ENCODE results near the gene SHC1. TPM values are rescaled to one million over a fixed set of nuclear protein-coding genes. Genes with fewer than 3 reads are reported as not detected.
"Not testable (repeated sequence)": the region's sequence is repeated elsewhere in the genome, so short reads cannot be mapped to it uniquely, and the experiment has no call there.

Gene SHC1
- total RNA-seq, 1 donor from 2014 or later: 92.5 TPM

GRCh38 chr1:154998201-154998780 is 27.7 kb upstream of the SHC1 start:
- no peak for ATAC-seq
- peak; percentile 55 for DNase-seq (ENCODE audit: low spot score)
- intact Hi-C loops (cut with DNase I): no loop called here

GRCh38 chr1:154996966-154997701 is 26.6 kb upstream of the SHC1 start:
- ATAC-seq: no peak
- no peak for DNase-seq (ENCODE audit: low spot score)
- intact Hi-C loops (cut with DNase I): no loop called here

- intact Hi-C loops (cut with DNase I): loop anchor here (2.0 kb wide), 1 partner anchor 33 kb away; no protein-coding TSS in a partner anchor
- not testable (repeated sequence) for ATAC-seq
- peak; percentile 79 for DNase-seq (ENCODE audit: low spot score)
These were observed 24.9 kb upstream of the SHC1 start for GRCh38 chr1:154995301-154995983.

GRCh38 chr1:154994591-154994990 is 24.0 kb upstream of the SHC1 start:
- intact Hi-C loops (cut with DNase I): loop anchor here (2.0 kb wide), 1 partner anchor 32 kb away; no protein-coding TSS in a partner anchor

GRCh38 chr1:154994269-154994587 is 23.7 kb upstream of the SHC1 start:
- ATAC-seq: no peak
- no peak for DNase-seq (ENCODE audit: low spot score)
- intact Hi-C loops (cut with DNase I): loop anchor here (2.0 kb wide), 1 partner anchor 31 kb away; no protein-coding TSS in a partner anchor

More at GRCh38 chr1:154994591-154994990, 24.0 kb upstream of the SHC1 start:
- no peak for DNase-seq (ENCODE audit: low spot score)
- ATAC-seq: no peak

GRCh38 chr1:154993572-154994268 is 23.2 kb upstream of the SHC1 start, which contains the start of gene LENEP:
TSS of gene LENEP (plus strand) at chr1:154993586. CDS start at chr1:154993608, 22 bp downstream.
- DNase-seq (ENCODE audit: low spot score): no peak
- ATAC-seq: no peak
- intact Hi-C loops (cut with DNase I): loop anchor here (2.0 kb wide), 1 partner anchor 31 kb away; no protein-coding TSS in a partner anchor

- ATAC-seq (no peak), DNase-seq (ENCODE audit: low spot score) (peak; percentile 48)
- intact Hi-C loops (cut with DNase I): no loop called here
These were observed 22.4 kb upstream of the SHC1 start for GRCh38 chr1:154992721-154993571.

- ATAC-seq (no peak), DNase-seq (ENCODE audit: low spot score) (no peak)
- intact Hi-C loops (cut with DNase I): no loop called here
These were observed 19.7 kb upstream of the SHC1 start for GRCh38 chr1:154990276-154990675.

GRCh38 chr1:154989195-154989860 is 18.8 kb upstream of the SHC1 start:
- intact Hi-C loops (cut with DNase I): no loop called here
- no peak for ATAC-seq
- peak; percentile 48 for DNase-seq (ENCODE audit: low spot score)

- intact Hi-C loops (cut with DNase I): no loop called here
- ATAC-seq: no peak
These were observed 17.8 kb upstream of the SHC1 start for GRCh38 chr1:154988058-154988954.

GRCh38 chr1:154987326-154987725 is 16.8 kb upstream of the SHC1 start:
- ATAC-seq: no peak
- DNase-seq (ENCODE audit: low spot score): no peak
- intact Hi-C loops (cut with DNase I): no loop called here

More at GRCh38 chr1:154988058-154988954, 17.8 kb upstream of the SHC1 start:
- DNase-seq (ENCODE audit: low spot score): peak; percentile 55

- DNase-seq (ENCODE audit: low spot score); ATAC-seq; intact Hi-C loops (cut with DNase I): not testable (repeated sequence)
These were observed 16.2 kb upstream of the SHC1 start for GRCh38 chr1:154986736-154987135.

- DNase-seq (ENCODE audit: low spot score) (peak; percentile 56), ATAC-seq (no peak)
- intact Hi-C loops (cut with DNase I): no loop called here
These were observed 13.4 kb upstream of the SHC1 start for GRCh38 chr1:154983776-154984466.

GRCh38 chr1:154982897-154983648 is 12.5 kb upstream of the SHC1 start, which contains the start of gene FLAD1:
TSS of gene FLAD1 (plus strand) at chr1:154983344. CDS start at chr1:154983695, 351 bp downstream.
- ATAC-seq (peak; percentile 100), DNase-seq (ENCODE audit: low spot score) (peak; percentile 96)
- intact Hi-C loops (cut with DNase I): no loop called here

GRCh38 chr1:154982341-154982740 is 11.8 kb upstream of the SHC1 start:
- intact Hi-C loops (cut with DNase I): no loop called here

More at GRCh38 chr1:154982341-154982740, 11.8 kb upstream of the SHC1 start:
- DNase-seq (ENCODE audit: low spot score): no peak
- ATAC-seq: no peak

Measured in sciatic nerve (tissue), 2 donors.